HepG2 (cell line): ENCODE data around the gene CEP250. TPM values are rescaled to one million over a fixed set of nuclear protein-coding genes. Genes with fewer than 3 reads are reported as not detected.

Experiments used
- NFKBIZ ChIP-seq: IDR thresholded peaks from 2 replicates; pipeline ENCODE4 v1.6.1; 2018; ENCODE audit warnings: missing genetic modification reagents, missing compliant biosample characterization
- ZBTB10 ChIP-seq: sonication (generic); formaldehyde crosslinking; IDR thresholded peaks from 2 replicates; pipeline ENCODE4 v1.4.0; 2020; ENCODE audit warnings: missing genetic modification reagents, borderline replicate concordance
- ZBTB40 ChIP-seq, 2 experiments: fragments of 450-650 bp in 1 of 2; sonication (generic) in 1 of 2; formaldehyde crosslinking in 1 of 2; IDR thresholded peaks; 2 replicates each; pipeline versions ENCODE4 v1.6.1 to v1.8.0; 2016 to 2022; ENCODE audit warnings: antibody characterized with exemption in 1 of 2, mild to moderate bottlenecking in 1 of 2, missing genetic modification reagents in 1 of 2
- ZNF205 ChIP-seq: IDR thresholded peaks from 2 replicates; pipeline ENCODE4 v1.6.1; 2018; ENCODE audit warnings: missing biosample characterization, missing genetic modification reagents
- ZNF263 ChIP-seq: sonication (generic); formaldehyde crosslinking; IDR thresholded peaks from 2 replicates; pipeline ENCODE4 v1.4.0; 2020; ENCODE audit warnings: missing genetic modification reagents
- ZNF317 ChIP-seq: sonication (generic); formaldehyde crosslinking; IDR thresholded peaks from 2 replicates; pipeline ENCODE4 v1.5.0; 2020; ENCODE audit warnings: mild to moderate bottlenecking, missing genetic modification reagents
- ZNF564 ChIP-seq: sonication (generic); formaldehyde crosslinking; IDR thresholded peaks from 2 replicates; pipeline ENCODE4 v1.8.1; 2023; ENCODE audit warnings: mild to moderate bottlenecking, missing genetic modification reagents
- ZNF784 ChIP-seq: sonication (generic); formaldehyde crosslinking; IDR thresholded peaks from 2 replicates; pipeline ENCODE4 v1.5.1; 2020; ENCODE audit warnings: missing genetic modification reagents, mild to moderate bottlenecking, borderline replicate concordance
- polyA plus RNA-seq, 8 experiments: library from polyadenylated mRNA; depleted of rRNA in 3 of 8; stranded (reverse) in 7 of 8; unstranded in 1 of 8; fragments of >200 nt; fragmentation: Illumina TruSeq in 4 of 8; extraction: Trizol in 4 of 8; gene quantifications; 2 replicates each; pipeline versions ENCODE4 v1.2.1 to v1.2.3, GENCODE V29; 2011 to 2016; ENCODE audit warnings: low read depth in 4 of 8, missing spikeins in 1 of 8, mixed read lengths in 1 of 8; ENCODE audit not compliant: insufficient read depth in 1 of 8
- total RNA-seq, 5 experiments: library from RNA; depleted of rRNA; stranded (reverse); fragments of >200 nt; fragmentation: Illumina TruSeq; extraction: Trizol; gene quantifications; 2 replicates each; pipeline ENCODE4 v1.2.3, GENCODE V29; 2016; ENCODE audit warnings: low read depth in 1 of 5
- TF ChIP-seq, protein P1 (sequence below): sonication (generic); formaldehyde crosslinking; IDR thresholded peaks from 2 replicates; pipeline ENCODE4 v1.5.1; 2020; ENCODE audit warnings: missing genetic modification reagents, mild to moderate bottlenecking, borderline replicate concordance
- TF ChIP-seq, protein P2 (sequence below): sonication (generic); formaldehyde crosslinking; IDR thresholded peaks from 2 replicates; pipeline ENCODE4 v1.8.0; 2022; ENCODE audit warnings: missing genetic modification reagents, mild to moderate bottlenecking, moderate library complexity, borderline replicate concordance

CEP250 gene
- total and polyA plus RNA-seq, 2 of the 13 experiments (the other 11 are each of a cell fraction or from before 2014, with no cell fraction given): 28.8 to 55.3 TPM

DNA sequence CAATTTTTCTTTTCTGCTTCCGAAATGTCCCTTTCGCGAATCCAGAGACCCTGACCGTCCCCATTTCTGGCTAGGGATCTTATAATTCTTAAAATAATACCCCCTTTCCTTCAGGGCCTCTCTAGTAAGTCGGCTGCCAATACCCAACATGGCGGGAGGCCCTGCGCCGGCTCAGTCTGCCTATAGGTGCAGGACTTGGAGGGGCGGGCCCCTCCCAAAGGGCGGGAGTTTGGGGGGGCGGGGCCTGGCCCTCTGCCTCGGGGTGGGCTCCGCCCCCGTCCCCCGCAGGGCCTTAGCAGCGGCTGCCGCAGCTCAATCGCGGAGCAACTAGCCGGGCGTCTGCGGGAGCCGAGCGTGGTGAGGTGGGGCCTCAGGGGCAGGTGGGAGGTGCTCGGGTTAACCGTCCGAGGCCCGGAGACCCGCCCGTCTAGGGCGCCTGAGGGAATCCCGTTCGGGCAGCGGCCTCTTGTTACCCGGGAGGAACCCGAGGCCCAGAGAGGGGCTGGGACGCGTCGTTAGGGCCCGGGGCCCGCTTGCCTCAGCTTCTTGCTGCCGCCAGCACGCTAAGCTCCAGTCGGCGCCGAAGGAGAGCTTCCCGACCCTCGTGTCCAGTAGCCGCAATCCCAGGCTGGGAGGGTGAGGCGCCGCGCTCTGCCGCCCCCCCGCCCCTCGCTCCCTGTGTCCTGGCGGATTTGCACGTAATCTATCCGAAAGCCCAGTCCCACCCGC is at the start of gene CEP250 (continued):
- no peak for TF ChIP-seq ZBTB40 (IDR thresholded peaks at IDR 0.05)
- peak; percentile 72; the same call in 1 of the 2 replicates for TF ChIP-seq ZBTB40 (CRISPR knock-in tag; IDR thresholded peaks at IDR 0.05)
- peak; percentile 82; the same call in 1 of the 2 replicates for TF ChIP-seq ZNF784 (CRISPR knock-in tag)
- peak; percentile 74 for TF ChIP-seq ZNF205
- peak; percentile 49 for TF ChIP-seq ZNF263 (CRISPR knock-in tag)
- TF ChIP-seq, protein P1, sequence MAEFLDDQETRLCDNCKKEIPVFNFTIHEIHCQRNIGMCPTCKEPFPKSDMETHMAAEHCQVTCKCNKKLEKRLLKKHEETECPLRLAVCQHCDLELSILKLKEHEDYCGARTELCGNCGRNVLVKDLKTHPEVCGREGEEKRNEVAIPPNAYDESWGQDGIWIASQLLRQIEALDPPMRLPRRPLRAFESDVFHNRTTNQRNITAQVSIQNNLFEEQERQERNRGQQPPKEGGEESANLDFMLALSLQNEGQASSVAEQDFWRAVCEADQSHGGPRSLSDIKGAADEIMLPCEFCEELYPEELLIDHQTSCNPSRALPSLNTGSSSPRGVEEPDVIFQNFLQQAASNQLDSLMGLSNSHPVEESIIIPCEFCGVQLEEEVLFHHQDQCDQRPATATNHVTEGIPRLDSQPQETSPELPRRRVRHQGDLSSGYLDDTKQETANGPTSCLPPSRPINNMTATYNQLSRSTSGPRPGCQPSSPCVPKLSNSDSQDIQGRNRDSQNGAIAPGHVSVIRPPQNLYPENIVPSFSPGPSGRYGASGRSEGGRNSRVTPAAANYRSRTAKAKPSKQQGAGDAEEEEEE (CRISPR knock-in tag): peak; percentile 77
- TF ChIP-seq ZNF317 (CRISPR knock-in tag): peak; percentile 81
- TF ChIP-seq NFKBIZ (CRISPR knock-in tag): peak; percentile 63
- peak; percentile 94 for TF ChIP-seq ZNF564 (CRISPR knock-in tag)
- TF ChIP-seq, protein P2, sequence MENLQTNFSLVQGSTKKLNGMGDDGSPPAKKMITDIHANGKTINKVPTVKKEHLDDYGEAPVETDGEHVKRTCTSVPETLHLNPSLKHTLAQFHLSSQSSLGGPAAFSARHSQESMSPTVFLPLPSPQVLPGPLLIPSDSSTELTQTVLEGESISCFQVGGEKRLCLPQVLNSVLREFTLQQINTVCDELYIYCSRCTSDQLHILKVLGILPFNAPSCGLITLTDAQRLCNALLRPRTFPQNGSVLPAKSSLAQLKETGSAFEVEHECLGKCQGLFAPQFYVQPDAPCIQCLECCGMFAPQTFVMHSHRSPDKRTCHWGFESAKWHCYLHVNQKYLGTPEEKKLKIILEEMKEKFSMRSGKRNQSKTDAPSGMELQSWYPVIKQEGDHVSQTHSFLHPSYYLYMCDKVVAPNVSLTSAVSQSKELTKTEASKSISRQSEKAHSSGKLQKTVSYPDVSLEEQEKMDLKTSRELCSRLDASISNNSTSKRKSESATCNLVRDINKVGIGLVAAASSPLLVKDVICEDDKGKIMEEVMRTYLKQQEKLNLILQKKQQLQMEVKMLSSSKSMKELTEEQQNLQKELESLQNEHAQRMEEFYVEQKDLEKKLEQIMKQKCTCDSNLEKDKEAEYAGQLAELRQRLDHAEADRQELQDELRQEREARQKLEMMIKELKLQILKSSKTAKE (CRISPR knock-in tag): no peak
- TF ChIP-seq ZBTB10: peak; percentile 80; the same call in 1 of the 2 replicates
